ENCODE results near the gene NANOS3. TPM values are rescaled to one million over a fixed set of nuclear protein-coding genes. Genes with fewer than 3 reads are reported as not detected.
A peak's percentile ranks its signal among the peaks of the same experiment; 100 is the strongest.

The NANOS3 gene
- total and polyA plus RNA-seq, 9 of the 15 experiments (the other 6 are each of a cell fraction or from before 2014, with no cell fraction given): not detected

GRCh38 chr19:13838435-13839129 is 38.4 kb upstream of the NANOS3 start (continued):
- TF ChIP-seq FOXM1 (IDR thresholded peaks at IDR 0.05; ENCODE audit: low read depth): peak; percentile 51; the same call in 1 of the 2 replicates
- no peak for TF ChIP-seq FOXM1 (CRISPR knock-in tag; IDR thresholded peaks at IDR 0.05; ENCODE audit: low read depth)
- TF ChIP-seq, protein P1, sequence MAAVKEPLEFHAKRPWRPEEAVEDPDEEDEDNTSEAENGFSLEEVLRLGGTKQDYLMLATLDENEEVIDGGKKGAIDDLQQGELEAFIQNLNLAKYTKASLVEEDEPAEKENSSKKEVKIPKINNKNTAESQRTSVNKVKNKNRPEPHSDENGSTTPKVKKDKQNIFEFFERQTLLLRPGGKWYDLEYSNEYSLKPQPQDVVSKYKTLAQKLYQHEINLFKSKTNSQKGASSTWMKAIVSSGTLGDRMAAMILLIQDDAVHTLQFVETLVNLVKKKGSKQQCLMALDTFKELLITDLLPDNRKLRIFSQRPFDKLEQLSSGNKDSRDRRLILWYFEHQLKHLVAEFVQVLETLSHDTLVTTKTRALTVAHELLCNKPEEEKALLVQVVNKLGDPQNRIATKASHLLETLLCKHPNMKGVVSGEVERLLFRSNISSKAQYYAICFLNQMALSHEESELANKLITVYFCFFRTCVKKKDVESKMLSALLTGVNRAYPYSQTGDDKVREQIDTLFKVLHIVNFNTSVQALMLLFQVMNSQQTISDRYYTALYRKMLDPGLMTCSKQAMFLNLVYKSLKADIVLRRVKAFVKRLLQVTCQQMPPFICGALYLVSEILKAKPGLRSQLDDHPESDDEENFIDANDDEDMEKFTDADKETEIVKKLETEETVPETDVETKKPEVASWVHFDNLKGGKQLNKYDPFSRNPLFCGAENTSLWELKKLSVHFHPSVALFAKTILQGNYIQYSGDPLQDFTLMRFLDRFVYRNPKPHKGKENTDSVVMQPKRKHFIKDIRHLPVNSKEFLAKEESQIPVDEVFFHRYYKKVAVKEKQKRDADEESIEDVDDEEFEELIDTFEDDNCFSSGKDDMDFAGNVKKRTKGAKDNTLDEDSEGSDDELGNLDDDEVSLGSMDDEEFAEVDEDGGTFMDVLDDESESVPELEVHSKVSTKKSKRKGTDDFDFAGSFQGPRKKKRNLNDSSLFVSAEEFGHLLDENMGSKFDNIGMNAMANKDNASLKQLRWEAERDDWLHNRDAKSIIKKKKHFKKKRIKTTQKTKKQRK (IDR thresholded peaks at IDR 0.05; ENCODE audit: borderline replicate concordance, low read depth, low read length): no peak
- TF ChIP-seq POLR2G (IDR thresholded peaks at IDR 0.05; ENCODE audit: low read depth, low read length): no peak; the same call in 1 of the 2 replicates
- no peak for TF ChIP-seq BCL6 (CRISPR knock-in tag; IDR thresholded peaks at IDR 0.05)
- no peak for TF ChIP-seq RBM39 (optimal IDR thresholded peaks at IDR 0.05; ENCODE audit: low read depth, low read length)
- no peak for TF ChIP-seq GTF2A2 (tag; IDR thresholded peaks at IDR 0.05)
- TF ChIP-seq BCLAF1 (IDR thresholded peaks at IDR 0.05; ENCODE audit: borderline replicate concordance in 1 of 2, control insufficient read depth in 1 of 2, low read depth in 2 of 2, low read length in 1 of 2): no peak
- no peak for TF ChIP-seq FOXJ2 (tag; IDR thresholded peaks at IDR 0.05)
- TF ChIP-seq ZC3H8 (IDR thresholded peaks at IDR 0.05): no peak
- no peak for TF ChIP-seq ZNF324 (CRISPR knock-in tag; IDR thresholded peaks at IDR 0.05)
- TF ChIP-seq NFRKB (IDR thresholded peaks at IDR 0.05; ENCODE audit: low read depth): no peak
- no peak for TF ChIP-seq DDX20 (tag; IDR thresholded peaks at IDR 0.05; ENCODE audit: low read depth)
- 0 out of 4 replicates have a peak, but pooled peaks of 1 of the 2 experiments have one; percentile 60 for TF ChIP-seq SRF (CRISPR knock-in tag; IDR thresholded peaks at IDR 0.05)
- TF ChIP-seq IRF9 (tag; IDR thresholded peaks at IDR 0.05): no peak
- TF ChIP-seq ELF2 (CRISPR knock-in tag; IDR thresholded peaks at IDR 0.05): peak; percentile 9; the same call in 1 of the 2 replicates
- TF ChIP-seq KLF6 (CRISPR knock-in tag; IDR thresholded peaks at IDR 0.05; ENCODE audit: borderline replicate concordance): no peak
- no peak for TF ChIP-seq ZNF707 (CRISPR knock-in tag; conservative IDR thresholded peaks at IDR 0.05)
